ENCODE data around the gene USF1.

The USF1 gene

GRCh38 chr1:161045736-161046604 is at the start of gene USF1:
Gene USF1, minus strand, starts transcription at chr1:161045977. Its CDS starts 2,702 bp downstream, at chr1:161043275.
- DNase-seq (ENCODE audit: low read depth), result peak; percentile 91

GRCh38 chr1:161095230-161095629 is 49.5 kb upstream of the USF1 start:
- DNase-seq (ENCODE audit: low read depth), result no peak

GRCh38 chr1:161094481-161094880 is 48.7 kb upstream of the USF1 start:
- no peak for DNase-seq (ENCODE audit: low read depth)

GRCh38 chr1:161092621-161093028 is 46.8 kb upstream of the USF1 start:
- DNase-seq (ENCODE audit: low read depth), result no peak

- DNase-seq (ENCODE audit: low read depth), result no peak
Measured at GRCh38 chr1:161091796-161092507, 46.2 kb upstream of the USF1 start.

GRCh38 chr1:161091093-161091492 is 45.3 kb upstream of the USF1 start:
- no peak for DNase-seq (ENCODE audit: low read depth)

- no peak for DNase-seq (ENCODE audit: low read depth)
Measured at GRCh38 chr1:161090617-161091016, 44.8 kb upstream of the USF1 start.

GRCh38 chr1:161089938-161090337 is 44.2 kb upstream of the USF1 start:
- no peak for DNase-seq (ENCODE audit: low read depth)

GRCh38 chr1:161089251-161089924 is 43.6 kb upstream of the USF1 start, which contains the start of gene NECTIN4:
Gene NECTIN4, minus strand, starts transcription at chr1:161089558. Its CDS starts 262 bp downstream, at chr1:161089296.
- no peak for DNase-seq (ENCODE audit: low read depth)

GRCh38 chr1:161088587-161089110 is 42.9 kb upstream of the USF1 start:
- DNase-seq (ENCODE audit: low read depth), result no peak

GRCh38 chr1:161086457-161086856 is 40.7 kb upstream of the USF1 start:
- no peak for DNase-seq (ENCODE audit: low read depth)

GRCh38 chr1:161085165-161085564 is 39.4 kb upstream of the USF1 start:
- no peak for DNase-seq (ENCODE audit: low read depth)

- no peak for DNase-seq (ENCODE audit: low read depth)
Measured at GRCh38 chr1:161084597-161084988, 38.8 kb upstream of the USF1 start.

- no peak for DNase-seq (ENCODE audit: low read depth)
Measured at GRCh38 chr1:161083748-161084596, 38.2 kb upstream of the USF1 start.

GRCh38 chr1:161082996-161083747 is 37.4 kb upstream of the USF1 start:
- DNase-seq (ENCODE audit: low read depth), result no peak

GRCh38 chr1:161082483-161082882 is 36.7 kb upstream of the USF1 start:
- DNase-seq (ENCODE audit: low read depth), result no peak

GRCh38 chr1:161081519-161081918 is 35.7 kb upstream of the USF1 start:
- DNase-seq (ENCODE audit: low read depth), result no peak

- DNase-seq (ENCODE audit: low read depth), result no peak
Measured at GRCh38 chr1:161080441-161081405, 34.9 kb upstream of the USF1 start.

GRCh38 chr1:161079436-161080110 is 33.8 kb upstream of the USF1 start:
- DNase-seq (ENCODE audit: low read depth), result no peak

All from CMK (cell line).